HG03045 (cell line): ENCODE measurements around the gene ZNF692.
"Not testable (repeated sequence)": the region's sequence is repeated elsewhere in the genome, so short reads cannot be mapped to it uniquely, and the experiment has no call there.

Experiments
- ATAC-seq: cut with Tn5 transposase; IDR thresholded peaks from one replicate; pipeline ENCODE4 v1.9.1; 2021; ENCODE audit warnings: mild to moderate bottlenecking, moderate library complexity; ENCODE audit not compliant: unreplicated experiment

ZNF692 gene

DNA sequence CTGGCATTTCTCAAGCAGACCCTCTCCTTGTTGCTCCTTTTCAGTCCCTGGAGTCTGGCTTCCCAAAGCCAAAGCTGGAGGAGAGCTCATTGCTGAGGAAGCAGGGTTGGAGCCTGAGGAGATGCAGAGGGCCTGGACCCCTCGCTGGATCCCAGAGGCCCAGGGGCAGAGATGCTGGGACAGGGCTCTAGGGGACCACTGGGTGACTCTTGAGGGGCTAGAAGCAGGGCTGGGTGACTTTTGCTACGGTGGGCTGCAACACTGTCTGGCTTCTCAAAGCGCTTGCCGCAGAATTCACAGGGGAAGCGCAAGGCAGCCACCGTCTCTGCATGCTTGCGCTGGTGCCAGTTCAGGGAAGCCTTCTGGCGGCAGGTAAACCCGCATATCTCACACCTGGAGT, 8.8 kb downstream of the ZNF692 start:
- no peak for ATAC-seq

GRCh38 chr1:248849637-248850036, 9.2 kb downstream of the ZNF692 start:
- ATAC-seq, result no peak

DNA sequence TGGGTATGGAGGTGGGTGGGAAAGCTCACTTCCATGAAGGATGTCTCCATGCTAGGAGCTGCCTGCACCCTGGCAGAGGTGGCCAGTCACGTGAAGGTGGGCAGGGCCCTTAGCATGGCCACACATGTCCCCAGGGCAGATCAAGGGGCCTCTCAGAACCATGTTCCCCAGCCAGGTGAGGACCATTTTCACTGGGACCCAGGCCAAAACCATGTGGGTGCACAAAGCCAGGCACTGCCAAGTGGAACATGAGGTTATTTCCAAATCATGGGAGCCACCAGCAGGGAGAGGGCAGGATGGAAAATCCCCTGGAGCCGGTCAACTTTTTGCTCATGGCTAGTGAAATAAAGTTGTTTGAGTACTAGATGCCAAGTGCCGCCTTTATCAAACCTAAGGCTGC, 9.7 kb downstream of the ZNF692 start:
- ATAC-seq, result no peak

GRCh38 chr1:248848602-248849001, 10.3 kb downstream of the ZNF692 start:
- ATAC-seq, result no peak

- no peak for ATAC-seq
Measured at GRCh38 chr1:248847956-248848561, 10.8 kb downstream of the ZNF692 start.

- no peak for ATAC-seq
Measured at GRCh38 chr1:248847181-248847955, 11.5 kb downstream of the ZNF692 start.

DNA sequence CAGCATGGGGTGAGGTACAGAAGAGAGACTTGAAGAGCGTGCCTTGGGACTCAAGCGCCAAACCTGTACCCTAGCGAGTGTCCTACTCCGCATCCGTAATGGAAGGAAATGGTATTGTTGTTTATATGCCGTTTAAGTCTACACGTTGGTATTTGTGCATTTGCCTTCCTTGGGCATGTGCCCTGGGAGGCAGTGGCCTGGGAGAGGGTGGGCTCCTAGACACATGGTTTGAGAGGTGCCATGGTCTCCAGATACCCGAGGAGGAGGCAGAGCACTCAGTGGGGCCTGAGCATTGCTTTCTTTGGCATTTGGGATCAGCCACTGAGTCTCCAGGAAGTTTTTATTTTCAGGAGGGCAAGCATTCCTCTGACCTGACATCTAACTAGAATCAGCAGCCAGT, 14.4 kb downstream of the ZNF692 start:
- no peak for ATAC-seq

DNA sequence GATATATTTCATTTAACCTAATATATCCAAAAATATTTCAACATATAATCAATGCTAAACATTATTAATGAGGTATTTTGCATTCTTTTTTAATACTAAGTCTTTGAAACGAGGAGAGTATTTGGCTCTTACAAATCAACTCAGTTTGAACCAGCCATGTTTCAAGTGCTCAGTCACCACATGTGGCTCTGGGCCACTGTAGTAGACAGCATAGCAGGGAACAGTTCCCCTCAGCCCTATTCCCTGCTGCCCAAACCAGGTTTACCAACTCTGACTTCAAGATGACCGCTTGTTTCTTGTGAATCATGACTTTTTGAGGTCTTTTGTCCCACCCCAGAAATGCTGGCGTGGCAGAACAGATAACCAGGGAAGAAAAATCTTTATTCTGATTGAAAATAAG, 15.2 kb downstream of the ZNF692 start:
- no peak for ATAC-seq

GRCh38 chr1:248842781-248843331, 16.0 kb downstream of the ZNF692 start:
- ATAC-seq, result peak; percentile 16

- no peak for ATAC-seq
Measured at GRCh38 chr1:248841702-248842395, 17.0 kb downstream of the ZNF692 start.

GRCh38 chr1:248840946-248841345, 17.9 kb downstream of the ZNF692 start:
- no peak for ATAC-seq

DNA sequence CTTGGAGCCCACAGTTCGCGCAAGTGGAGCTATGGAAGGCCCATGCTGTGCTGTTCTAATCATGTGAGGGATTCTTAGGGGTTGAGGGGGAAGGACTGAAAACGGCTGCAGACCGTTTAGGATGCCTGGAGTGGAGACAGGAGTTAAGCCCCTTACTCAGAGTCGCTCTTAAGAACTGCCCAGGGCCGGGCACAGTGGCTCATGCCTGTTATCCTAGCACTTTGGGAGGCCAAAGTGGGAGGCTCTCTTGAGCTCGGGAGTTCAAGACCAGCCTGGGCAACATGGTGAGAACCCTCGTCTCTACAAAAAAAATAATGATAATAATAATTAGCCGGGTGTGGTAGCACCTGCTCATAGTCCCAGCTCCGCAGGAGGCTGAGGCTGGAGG, 19.7 kb downstream of the ZNF692 start:
- no peak for ATAC-seq

DNA sequence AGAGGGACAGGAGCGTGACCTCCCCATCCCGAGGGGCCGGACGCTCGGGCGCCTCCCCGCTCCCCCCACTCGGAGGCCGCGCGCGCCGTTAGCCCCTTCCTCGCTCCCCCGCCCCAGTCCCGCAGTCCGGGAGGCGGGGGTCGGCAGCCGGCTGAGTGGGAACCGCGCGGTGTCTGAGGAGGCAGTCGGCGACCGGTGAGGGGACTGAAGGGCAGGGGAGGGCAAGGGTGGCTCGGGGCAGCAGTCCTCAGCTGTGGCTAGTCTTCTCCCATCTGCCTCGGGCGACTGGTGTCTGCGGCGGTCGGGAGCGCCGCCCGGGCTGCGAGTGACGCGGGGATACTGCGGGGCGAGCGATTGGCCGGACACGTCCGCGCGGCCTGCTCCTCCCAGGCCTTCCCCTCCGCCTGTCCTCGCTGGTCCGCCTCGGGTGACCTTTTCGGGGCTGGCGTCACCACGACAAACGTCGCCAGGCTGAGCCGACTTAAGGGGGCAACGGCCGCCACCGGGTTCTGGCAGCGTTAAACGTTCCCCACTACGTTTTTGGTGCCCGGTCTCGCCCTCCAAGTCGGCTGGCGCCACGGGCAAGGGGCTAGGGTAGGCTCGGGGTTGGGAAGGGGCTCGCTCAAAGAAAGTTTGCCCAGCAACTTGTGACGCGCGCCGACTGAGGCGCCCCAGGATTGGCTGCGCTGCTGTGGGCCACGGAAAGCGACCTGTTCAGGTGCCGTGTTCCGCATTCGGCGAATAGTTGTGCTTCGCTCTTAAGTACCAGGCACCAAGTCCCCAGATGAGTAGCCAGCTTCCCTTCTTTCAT, 20.3 kb downstream of the ZNF692 start:
- peak; percentile 65 for ATAC-seq

GRCh38 chr1:248837781-248838356, 21.0 kb downstream of the ZNF692 start, which contains the start of gene ZNF672:
ZNF672 (plus strand) TSS chr1:248838224; CDS start chr1:248847275, 9,051 bp downstream.
- peak; percentile 87 for ATAC-seq

- ATAC-seq, result no peak
Measured at GRCh38 chr1:248837045-248837780, 21.7 kb downstream of the ZNF692 start.

GRCh38 chr1:248834343-248834940, 24.4 kb downstream of the ZNF692 start:
- ATAC-seq, result no peak

DNA sequence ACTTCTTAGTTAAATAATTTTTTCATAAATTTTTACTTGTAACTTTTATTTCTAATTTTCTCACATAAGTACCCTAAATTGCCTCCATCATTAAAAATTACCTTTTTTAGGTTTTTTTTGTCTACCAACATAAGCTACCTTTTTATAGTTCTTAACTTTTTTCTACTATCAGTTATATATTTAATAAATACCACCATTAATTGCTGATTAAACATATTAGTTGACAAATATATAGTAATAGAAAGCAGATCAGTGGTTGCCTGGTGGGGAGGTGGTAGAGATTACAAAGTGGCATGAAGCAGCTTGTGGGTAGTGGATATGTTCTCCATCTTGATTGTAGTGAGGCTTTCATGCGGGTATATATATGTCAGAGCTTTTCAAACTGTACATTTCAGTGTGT, 27.0 kb downstream of the ZNF692 start:
- ATAC-seq, result no peak

DNA sequence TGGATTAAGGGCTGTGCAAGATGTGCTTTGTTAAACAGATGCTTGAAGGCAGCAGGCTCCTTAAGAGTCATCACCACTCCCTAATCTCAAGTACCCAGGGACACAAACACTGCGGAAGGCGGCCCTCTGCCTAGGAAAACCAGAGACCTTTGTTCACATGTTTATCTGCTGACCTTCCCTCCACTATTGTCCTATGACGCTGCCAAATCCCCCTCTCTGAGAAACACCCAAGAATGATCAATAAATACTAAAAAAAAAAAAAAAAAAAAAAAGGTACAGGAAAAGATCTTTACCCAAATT, 28.2 kb downstream of the ZNF692 start:
- not testable (repeated sequence) for ATAC-seq

DNA sequence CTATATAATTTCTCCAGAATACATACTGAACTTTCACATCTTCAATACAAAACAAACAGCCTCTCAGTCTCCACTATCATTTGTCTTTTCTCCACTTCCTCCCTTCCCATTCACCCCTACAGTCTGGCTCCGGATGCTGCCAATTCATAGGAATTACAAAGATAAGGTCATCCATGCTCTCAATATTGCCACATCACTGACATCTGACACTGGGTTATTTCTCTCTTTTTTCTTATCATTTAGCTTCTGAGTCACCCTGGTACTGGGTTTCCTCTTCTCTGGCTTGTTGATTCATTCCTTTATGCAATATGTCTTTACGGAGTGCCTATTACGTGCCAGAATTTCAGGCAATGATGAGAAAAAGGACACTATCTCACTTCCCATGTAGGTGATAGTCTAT, 30.0 kb downstream of the ZNF692 start:
- no peak for ATAC-seq
